GM23248 (cell line): ENCODE results near the gene ACER3. TPM values are rescaled to one million over a fixed set of nuclear protein-coding genes. Genes with fewer than 3 reads are reported as not detected.

ENCODE experiments used
- DNase-seq: peaks from one replicate; pipeline ENCODE4 v3.0.0-alpha.2; 2015
- H2AFZ ChIP-seq: fragments of 200-600 bp; sonication (generic); 2 replicates; pipeline ENCODE4 v1.6.1; 2016; ENCODE audit warnings: antibody characterized with exemption
- H3F3A ChIP-seq: fragments of 200-600 bp; sonication (generic); 2 replicates; pipeline ENCODE4 v1.6.1; 2016; ENCODE audit warnings: mild to moderate bottlenecking, antibody characterized with exemption, mixed run types; ENCODE audit not compliant: insufficient read depth
- H3K27ac ChIP-seq: fragments of 200-600 bp; sonication (generic); 2 replicates; pipeline ENCODE4 v1.5.1; 2016; ENCODE audit warnings: mild to moderate bottlenecking
- H3K27me3 ChIP-seq: fragments of 200-600 bp; sonication (generic); replicated peaks from 2 replicates; pipeline ENCODE4 v1.6.1; 2016; ENCODE audit warnings: mild to moderate bottlenecking; ENCODE audit not compliant: insufficient read depth
- H3K36me3 ChIP-seq: fragments of 200-600 bp; sonication (generic); 2 replicates; pipeline ENCODE4 v1.6.1; 2016; ENCODE audit warnings: low read depth, mild to moderate bottlenecking
- H3K4me1 ChIP-seq: fragments of 200-600 bp; sonication (generic); 2 replicates; pipeline ENCODE4 v1.6.1; 2016; ENCODE audit warnings: mild to moderate bottlenecking; ENCODE audit not compliant: insufficient read depth
- H3K4me2 ChIP-seq: fragments of 200-600 bp; sonication (generic); one replicate; pipeline ENCODE4 v1.6.1; 2016; ENCODE audit warnings: mild to moderate bottlenecking; ENCODE audit not compliant: unreplicated experiment
- H3K4me3 ChIP-seq: fragments of 200-600 bp; sonication (generic); 2 replicates; pipeline ENCODE4 v1.5.1; 2016; ENCODE audit warnings: mild to moderate bottlenecking
- H3K79me2 ChIP-seq: fragments of 200-600 bp; sonication (generic); 2 replicates; pipeline ENCODE4 v1.6.1; 2016; ENCODE audit warnings: mild to moderate bottlenecking; ENCODE audit not compliant: insufficient read depth
- H3K9ac ChIP-seq: fragments of 200-600 bp; sonication (generic); 2 replicates; pipeline ENCODE4 v1.6.1; 2016; ENCODE audit warnings: mild to moderate bottlenecking
- H3K9me2 ChIP-seq: fragments of 200-600 bp; sonication (generic); 2 replicates; pipeline ENCODE4 v1.6.1; 2016; ENCODE audit warnings: mixed run types, mild to moderate bottlenecking, moderate library complexity; ENCODE audit not compliant: insufficient read depth
- H3K9me3 ChIP-seq: fragments of 200-600 bp; sonication (generic); one replicate; pipeline ENCODE4 v1.6.1; 2017; ENCODE audit warnings: low read depth
- H4K20me1 ChIP-seq: fragments of 200-600 bp; sonication (generic); 2 replicates; pipeline ENCODE4 v1.6.0; 2016; ENCODE audit not compliant: insufficient read depth
- EZH2 ChIP-seq: fragments of 200-600 bp; sonication (generic); IDR thresholded peaks from 2 replicates; pipeline ENCODE4 v1.6.1; 2018; ENCODE audit warnings: antibody characterized with exemption, mild to moderate bottlenecking; ENCODE audit not compliant: insufficient read depth, poor library complexity, severe bottlenecking
- EZH2phosphoT487 ChIP-seq: fragments of 200-600 bp; sonication (generic); IDR thresholded peaks from 2 replicates; pipeline ENCODE4 v1.6.1; 2018; ENCODE audit warnings: antibody characterized with exemption, moderate library complexity, mild to moderate bottlenecking, low read depth; ENCODE audit not compliant: insufficient read depth
- WGBS, 2 experiments: methylation state at CpG; one replicate each; pipeline ENCODE4 v1.1.6; 2015 to 2017; ENCODE audit warnings: low lambda C conversion rate in 2 of 2, low coverage in 1 of 2; ENCODE audit errors: missing lambda C conversion rate in 2 of 2; 5-methylcytosine and 5-hydroxymethylcytosine counted together
- in situ Hi-C: fragments of 300-500 bp; cut with MboI; formaldehyde crosslinking; loops from 2 replicates; pipeline ENCODE4 v1.15.0; 2020
- polyA plus RNA-seq: library from polyadenylated mRNA; unstranded; fragments of >200 nt; fragmentation: Nextera tagmentation; extraction: Ambion mirVana; gene quantifications from 2 replicates; pipeline ENCODE4 v1.2.1, GENCODE V29; 2016
- total RNA-seq: library from RNA; depleted of rRNA; stranded (reverse); fragments of >200 nt; shearing (Covaris generic); gene quantifications from 2 replicates; pipeline ENCODE4 v1.2.3, GENCODE V29; 2014

ACER3 gene
- total and polyA plus RNA-seq, 2 experiments from 2014 or later = 9.1 to 10.2 TPM

- no peak overlapping the region for H3K4me3 ChIP-seq
- in situ Hi-C loops = no loop called here
- H3K79me2 ChIP-seq = peaks cover 14% of the 10 kb centered on the region
- H3F3A ChIP-seq = 0 out of 2 replicates have a peak, but pooled peaks cover 4% of the 10 kb centered on the region
- WGBS, 2 experiments = 90 to 95% methylated on average over 1 of the region's 1 CpG
- no peaks in the 10 kb centered on the region for H3K9me3 ChIP-seq
- H3K9ac ChIP-seq = no peak overlapping the region
- no peaks in the 10 kb centered on the region for H4K20me1 ChIP-seq
- TF ChIP-seq EZH2 (no peak), EZH2phosphoT487 (no peak)
- no peak overlapping the region for H3K4me2 ChIP-seq
- no peaks in the 10 kb centered on the region for H3K9me2 ChIP-seq
- 0 out of 2 replicates have a peak, but pooled peaks cover 9% of the 10 kb centered on the region for H3K4me1 ChIP-seq
- H2AFZ ChIP-seq = no peak overlapping the region
- no peaks in the 10 kb centered on the region for H3K36me3 ChIP-seq
- H3K27me3 ChIP-seq = no peaks in the 10 kb centered on the region
- no peak overlapping the region for H3K27ac ChIP-seq
- no peak for DNase-seq
Observed at GRCh38 chr11:77063407-77063806, 202.7 kb downstream of the ACER3 start.

- H3K4me1 ChIP-seq = 0 out of 2 replicates have a peak, but pooled peaks cover 10% of the 10 kb centered on the region
- 0 out of 2 replicates have a peak, but pooled peaks cover 4% of the 10 kb centered on the region for H3F3A ChIP-seq
- no peaks in the 10 kb centered on the region for H4K20me1 ChIP-seq
- no peak overlapping the region for H3K27ac ChIP-seq
- in situ Hi-C loops = no loop called here
- H3K9ac ChIP-seq = no peak overlapping the region
- no peaks in the 10 kb centered on the region for H3K9me3 ChIP-seq
- H3K4me3 ChIP-seq = no peak overlapping the region
- no peaks in the 10 kb centered on the region for H3K27me3 ChIP-seq
- no peak for DNase-seq
- H3K36me3 ChIP-seq = no peaks in the 10 kb centered on the region
- no peak overlapping the region for H2AFZ ChIP-seq
- 81 to 84% methylated on average over 4 of the region's 4 CpGs for WGBS, 2 experiments
- H3K9me2 ChIP-seq = no peaks in the 10 kb centered on the region
- no peak overlapping the region for H3K4me2 ChIP-seq
- no peak for TF ChIP-seq EZH2phosphoT487
- TF ChIP-seq EZH2 = no peak
- H3K79me2 ChIP-seq = peaks cover 19% of the 10 kb centered on the region
Observed at GRCh38 chr11:77063861-77064260, 203.1 kb downstream of the ACER3 start.

DNA sequence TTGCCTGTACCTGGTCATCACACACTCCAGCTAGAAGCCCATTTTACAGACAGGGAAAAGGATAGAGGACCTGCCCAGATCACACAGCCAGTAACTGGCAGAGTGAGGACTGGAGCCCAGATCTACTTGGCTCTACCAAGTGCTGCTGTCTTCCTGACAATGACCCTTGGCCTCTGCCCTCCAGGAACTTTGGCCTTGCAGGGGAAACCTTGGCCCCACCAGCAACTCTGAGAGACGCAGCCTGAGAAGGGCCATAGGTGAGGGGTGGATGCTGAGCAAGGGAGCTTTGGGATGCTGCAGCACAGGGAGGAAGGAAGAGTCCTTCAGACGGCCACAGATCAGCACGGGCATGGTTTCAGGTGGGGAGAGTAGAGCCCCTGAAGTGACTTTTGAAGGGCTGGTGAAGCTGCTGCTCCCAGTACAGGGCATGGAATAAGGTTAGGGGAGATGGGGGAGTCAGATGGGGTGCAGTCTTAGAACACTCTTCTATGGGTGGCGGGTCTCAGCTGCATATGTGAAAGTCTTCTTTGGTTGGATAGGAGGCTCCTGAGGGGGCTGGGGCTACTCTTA lies 204.0 kb downstream of the ACER3 start:
- Histone ChIP-seq H3K36me3 (no peaks in the 10 kb centered on the region), H4K20me1 (no peaks in the 10 kb centered on the region), H3K79me2 (peaks cover 28% of the 10 kb centered on the region), H3K27ac (no peak overlapping the region), H3K27me3 (no peaks in the 10 kb centered on the region), H3K9me3 (no peaks in the 10 kb centered on the region), H3K4me2 (no peak overlapping the region), H3F3A (0 out of 2 replicates have a peak, but pooled peaks cover 4% of the 10 kb centered on the region), H2AFZ (no peak overlapping the region), H3K9me2 (no peaks in the 10 kb centered on the region), H3K4me3 (no peak overlapping the region), H3K9ac (no peak overlapping the region), H3K4me1 (0 out of 2 replicates have a peak, but pooled peaks cover 10% of the 10 kb centered on the region)
- in situ Hi-C loops = no loop called here
- 81 to 86% methylated on average over 4 of the region's 4 CpGs for WGBS, 2 experiments
- no peak for TF ChIP-seq EZH2phosphoT487
- no peak for TF ChIP-seq EZH2
- no peak for DNase-seq

GRCh38 chr11:77065878-77066228 lies 205.1 kb downstream of the ACER3 start:
- Histone ChIP-seq H3F3A (0 out of 2 replicates have a peak, but pooled peaks cover 4% of the 10 kb centered on the region), H3K9me2 (no peaks in the 10 kb centered on the region), H3K4me2 (peak overlapping the region; percentile 75), H3K27me3 (no peaks in the 10 kb centered on the region), H4K20me1 (no peaks in the 10 kb centered on the region), H3K36me3 (no peaks in the 10 kb centered on the region), H2AFZ (peak overlapping the region; percentile 87), H3K27ac (peak overlapping the region; percentile 88), H3K4me1 (0 out of 2 replicates have a peak, but pooled peaks cover 10% of the 10 kb centered on the region), H3K4me3 (peak overlapping the region; percentile 83), H3K9ac (peak overlapping the region; percentile 88), H3K9me3 (no peaks in the 10 kb centered on the region), H3K79me2 (peaks cover 39% of the 10 kb centered on the region)
- in situ Hi-C loops = no loop called here
- TF ChIP-seq EZH2 (no peak), EZH2phosphoT487 (no peak)
- WGBS, 2 experiments = 8 to 9% methylated on average over 12 to 14 of the region's 14 CpGs
- DNase-seq = peak; percentile 88
